ENCODE data around the gene LTA. TPM values are rescaled to one million over a fixed set of nuclear protein-coding genes. Genes with fewer than 3 reads are reported as not detected.
A peak's percentile ranks its signal among the peaks of the same experiment; 100 is the strongest.

LTA gene
- total RNA-seq, 1 experiment from 2014 or later, result not detected

DNA sequence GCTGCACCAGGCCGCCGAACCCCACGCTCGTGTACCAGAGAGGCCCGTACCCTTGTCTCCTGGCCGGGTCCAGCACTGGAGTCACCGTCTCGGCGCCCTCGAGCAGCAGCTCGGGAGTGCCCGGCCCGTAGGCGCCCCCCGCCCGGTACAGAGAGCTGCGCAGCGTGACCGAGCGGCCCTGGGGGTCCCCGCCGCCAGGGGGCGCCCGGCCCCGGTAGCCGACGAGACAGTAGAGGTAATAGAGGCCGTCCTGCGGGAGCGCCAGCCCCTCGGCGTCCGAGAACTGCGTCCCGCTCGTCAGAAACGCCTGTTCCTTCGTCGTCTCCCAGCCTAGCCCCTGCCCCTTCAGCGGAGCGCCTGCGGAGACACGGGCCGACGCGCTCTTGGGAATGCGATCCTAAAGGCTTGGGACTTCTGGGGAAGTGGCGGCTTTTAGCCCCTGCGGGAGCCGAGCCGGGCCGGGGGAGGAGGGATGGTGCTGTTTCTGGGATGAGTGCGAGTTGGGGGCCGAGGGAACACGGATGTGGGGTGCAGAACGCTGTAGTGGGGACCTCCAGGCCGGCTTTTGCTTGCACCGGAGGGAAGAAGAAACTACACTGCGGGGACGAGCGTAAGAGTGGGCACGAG, 8.8 kb downstream of the LTA start:
- Mint-ChIP-seq H3K27me3 (ENCODE audit: insufficient read depth, unreplicated experiment) (no peaks in the 10 kb centered on the region), H3K4me3 (ENCODE audit: unreplicated experiment) (peak overlapping the region; percentile 97), H3K9me3 (ENCODE audit: unreplicated experiment) (no peaks in the 10 kb centered on the region), H3K36me3 (ENCODE audit: insufficient read depth, unreplicated experiment) (peaks cover 5% of the 10 kb centered on the region), H3K27ac (ENCODE audit: unreplicated experiment) (peak overlapping the region; percentile 83), H3K4me1 (ENCODE audit: low read depth, unreplicated experiment) (peaks cover 18% of the 10 kb centered on the region)
- ChIA-PET CTCF (interaction anchor here (0.6 to 7.2 kb wide), 6 partner anchors 12 to 494 kb away, joined by 3 to 80 read pairs (median 4); partner anchors contain the start of gene NCR3), POLR2A (interaction anchor here (0.9 to 1.4 kb wide), 2 partner anchors 39 to 55 kb away, joined by 3 to 6 read pairs; partner anchors contain the start of gene DDX39B)
- Histone ChIP-seq H3K36me3 (ENCODE audit: control insufficient read depth, insufficient read depth, low read length) (no peaks in the 10 kb centered on the region), H3K4me3 (ENCODE audit: low read depth, low read length) (peak overlapping the region; percentile 80), H3K9me3 (no peaks in the 10 kb centered on the region), H3K27me3 (replicated peaks; ENCODE audit: control insufficient read depth, insufficient read depth, low read length) (no peaks in the 10 kb centered on the region), H3K4me1 (peaks cover 3% of the 10 kb centered on the region; the same call in 1 of the 2 replicates)
- peak; percentile 90 to 93 for TF ChIP-seq CTCF (IDR thresholded peaks at IDR 0.05; ENCODE audit: insufficient read depth in 1 of 2, low read depth in 1 of 2, low read length in 1 of 2, severe bottlenecking in 1 of 2, unreplicated experiment in 1 of 2)
- intact Hi-C loops (cut with micrococcal nuclease; ENCODE audit: unreplicated experiment), result loop anchor here (1.0 kb wide), 1 partner anchor 17 kb away; no protein-coding TSS in a partner anchor
- DNase-seq, result peak; percentile 82 to 92
- no TSS peak for BruUV-seq (replicated peaks)

DNA sequence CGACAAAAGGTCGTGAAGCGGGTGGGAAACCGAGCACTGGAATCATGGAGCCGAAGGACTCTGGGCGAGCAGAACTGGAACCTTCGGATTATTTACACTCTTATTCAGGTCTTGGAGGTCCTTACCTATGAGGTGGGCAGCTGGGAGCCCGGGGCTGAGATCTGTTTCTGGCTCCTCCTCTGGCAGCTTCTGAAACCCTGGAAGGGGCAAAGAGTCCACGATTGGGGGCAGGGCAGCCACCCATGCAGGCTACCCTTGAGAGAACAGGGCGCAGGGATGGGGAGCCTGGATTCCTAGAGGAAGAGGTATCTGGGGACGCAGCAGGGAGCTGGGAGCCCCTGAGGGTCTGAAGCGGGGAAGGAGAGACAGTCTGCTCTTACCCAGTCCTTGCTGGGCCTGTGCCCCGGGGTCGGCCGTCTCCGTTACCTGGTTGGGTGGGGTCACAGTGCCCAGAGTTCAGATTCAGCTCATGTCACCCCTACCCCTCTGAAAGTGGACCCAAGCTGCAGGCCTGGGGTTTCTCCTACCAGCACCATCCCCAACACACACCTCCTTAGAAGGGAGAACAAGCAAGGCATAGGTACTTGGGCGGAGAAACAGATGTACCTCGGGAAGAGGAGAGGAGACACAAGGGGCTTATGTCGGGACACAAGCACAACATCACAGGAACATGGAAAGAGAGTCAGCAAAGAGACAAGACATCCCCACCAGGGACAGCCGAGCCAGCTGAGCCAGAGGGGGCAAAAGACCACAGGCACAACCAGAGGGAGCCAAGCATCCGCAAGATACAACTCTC, 9.5 kb downstream of the LTA start:
- CTCF ChIA-PET, result interaction anchor here (0.8 to 7.2 kb wide), 4 partner anchors 11 to 494 kb away, joined by 3 to 80 read pairs (median 5); partner anchors contain the start of gene NCR3

More for the DNA sequence above, 9.5 kb downstream of the LTA start:
- Mint-ChIP-seq H3K27ac (ENCODE audit: unreplicated experiment) (peak overlapping the region; percentile 83), H3K36me3 (ENCODE audit: insufficient read depth, unreplicated experiment) (peaks cover 5% of the 10 kb centered on the region), H3K4me1 (ENCODE audit: low read depth, unreplicated experiment) (peaks cover 18% of the 10 kb centered on the region), H3K4me3 (ENCODE audit: unreplicated experiment) (peak overlapping the region; percentile 97), H3K9me3 (ENCODE audit: unreplicated experiment) (no peaks in the 10 kb centered on the region), H3K27me3 (ENCODE audit: insufficient read depth, unreplicated experiment) (no peaks in the 10 kb centered on the region)
- Histone ChIP-seq H3K4me3 (ENCODE audit: low read depth, low read length) (peak overlapping the region; percentile 80), H3K9me3 (no peaks in the 10 kb centered on the region), H3K36me3 (ENCODE audit: control insufficient read depth, insufficient read depth, low read length) (no peaks in the 10 kb centered on the region), H3K4me1 (peaks cover 3% of the 10 kb centered on the region; the same call in 1 of the 2 replicates), H3K27me3 (replicated peaks; ENCODE audit: control insufficient read depth, insufficient read depth, low read length) (no peaks in the 10 kb centered on the region)
- BruUV-seq (replicated peaks), result no TSS peak
- no peak for TF ChIP-seq CTCF (IDR thresholded peaks at IDR 0.05; ENCODE audit: insufficient read depth in 1 of 2, low read depth in 1 of 2, low read length in 1 of 2, severe bottlenecking in 1 of 2, unreplicated experiment in 1 of 2)
- no peak for DNase-seq
- POLR2A ChIA-PET, result interaction anchor here (0.9 to 1.4 kb wide), 2 partner anchors 40 to 54 kb away, joined by 3 to 6 read pairs; partner anchors contain the start of gene DDX39B
- intact Hi-C loops (cut with micrococcal nuclease; ENCODE audit: unreplicated experiment), result loop anchor here (1.0 kb wide), 1 partner anchor 17 kb away; no protein-coding TSS in a partner anchor
